ENCODE data around the gene RALY.
A peak's percentile ranks its signal among the peaks of the same experiment; 100 is the strongest.
"Not testable (repeated sequence)": the region's sequence is repeated elsewhere in the genome, so short reads cannot be mapped to it uniquely, and the experiment has no call there.

The RALY gene

DNA sequence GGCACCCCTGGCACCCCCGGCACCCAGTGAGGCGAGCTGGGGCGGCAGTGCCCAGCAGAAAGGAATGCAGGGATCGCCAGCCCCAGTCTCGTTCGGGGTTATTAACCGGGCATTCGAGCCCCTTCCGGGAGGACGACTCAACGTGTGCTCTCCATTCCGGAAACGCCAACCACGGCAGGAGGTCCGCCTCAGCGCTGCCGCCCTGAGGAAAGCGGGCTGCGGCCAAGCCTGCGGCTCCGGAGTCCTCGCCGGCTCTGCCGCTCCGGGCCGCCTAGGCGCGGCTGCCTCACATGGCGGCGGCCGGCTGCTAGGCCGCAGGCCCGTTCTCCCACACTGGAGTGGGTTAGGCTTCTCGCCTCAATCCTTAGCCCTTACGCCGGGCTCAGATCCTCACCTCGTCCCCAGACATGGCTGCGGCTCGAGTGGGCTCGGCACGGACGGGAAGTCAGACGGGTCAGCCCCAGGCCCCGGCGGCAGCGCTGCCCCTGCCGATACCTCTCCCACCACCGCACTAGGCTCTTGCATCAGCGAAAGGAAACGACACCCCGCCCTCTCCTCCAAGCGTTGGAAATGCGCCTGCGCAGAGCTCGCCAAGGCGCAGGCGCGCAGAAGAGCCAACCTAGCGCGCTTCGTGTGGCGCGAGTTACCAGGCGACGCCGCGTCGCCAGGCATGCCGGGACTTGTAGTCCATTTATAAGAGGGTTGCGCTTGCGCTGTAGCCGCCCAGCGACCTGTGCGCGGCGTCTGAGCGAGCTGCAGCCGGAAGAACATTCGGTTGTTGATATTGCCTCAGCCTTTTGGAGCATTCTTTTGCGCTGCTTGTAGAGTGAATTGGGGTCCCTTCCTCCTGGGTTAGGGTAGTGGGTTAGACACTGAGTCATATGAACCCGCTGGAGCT is 118.2 kb downstream of the RALY start, which contains the start of gene EIF2S2:
TSS of gene EIF2S2 (minus strand) at position 542 of the 898 bp plus-strand sequence. CDS start at position 409, 133 bp downstream.
- peak; percentile 97 for DNase-seq

DNA sequence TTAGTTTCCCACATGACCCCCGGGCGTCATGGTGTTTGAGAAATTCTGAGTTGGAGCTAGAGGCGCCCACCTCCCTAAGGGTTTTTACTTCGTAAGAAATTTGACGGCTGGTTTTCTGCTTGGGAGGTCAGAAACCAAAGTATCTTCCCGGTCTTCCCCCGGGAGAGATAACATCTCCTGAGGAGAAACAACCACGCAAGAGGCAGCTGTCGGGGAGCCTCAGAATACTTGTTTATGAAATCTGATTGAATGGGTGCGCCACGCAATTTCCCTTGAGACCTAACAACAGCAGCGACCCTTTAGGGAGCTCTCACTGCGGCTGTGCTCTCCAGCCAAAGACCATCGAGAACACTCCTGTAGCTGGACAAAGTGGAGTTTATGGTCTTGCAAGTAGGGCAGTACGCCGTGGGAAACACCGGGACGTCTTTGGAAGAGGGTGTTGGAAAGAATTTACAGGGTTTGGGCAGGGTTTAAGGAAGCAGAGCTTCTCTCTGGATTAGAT is 118.9 kb downstream of the RALY start:
- DNase-seq: peak; percentile 37

DNA sequence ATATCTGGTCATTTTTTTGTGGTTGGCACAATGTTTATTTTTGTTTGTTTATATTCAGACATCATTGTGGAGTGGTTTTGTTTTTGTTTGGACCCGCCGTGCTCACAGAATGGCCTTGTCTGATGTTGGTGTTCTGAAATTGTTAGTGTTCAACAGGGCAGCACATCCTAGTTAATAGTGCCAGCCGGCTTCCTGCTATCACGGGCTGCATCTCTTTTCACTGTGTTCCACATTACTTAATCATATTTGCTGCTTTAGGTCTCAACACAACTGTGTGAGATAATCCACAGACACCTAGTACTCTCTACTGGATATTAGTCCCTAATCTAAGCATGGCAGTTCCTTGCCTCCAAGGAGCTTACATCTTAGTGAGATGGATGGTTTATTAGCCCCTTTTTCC is 121.1 kb downstream of the RALY start:
- no peak for DNase-seq

GRCh38 chr20:34115232-34115631 is 121.5 kb downstream of the RALY start:
- no peak for DNase-seq

DNA sequence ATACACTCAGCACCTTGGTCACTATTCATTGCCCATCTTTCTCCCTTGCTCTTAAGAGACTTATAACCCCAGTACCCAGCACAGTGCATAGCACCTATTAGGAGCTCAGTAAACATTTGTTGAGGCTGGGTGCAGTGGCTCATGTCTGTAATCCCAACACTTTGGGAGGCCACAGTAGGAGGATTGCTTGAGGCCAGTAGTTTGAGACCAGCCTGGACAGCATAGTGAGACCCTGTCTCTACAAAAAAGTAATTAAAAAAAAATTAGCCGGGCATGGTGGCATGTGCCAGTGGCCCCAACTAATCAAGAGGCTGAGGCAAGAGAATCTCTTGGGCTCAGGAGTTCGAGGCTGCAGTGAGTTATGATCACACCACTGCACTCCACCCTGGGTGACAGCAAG is 126.5 kb downstream of the RALY start:
- DNase-seq: no peak

GRCh38 chr20:34122274-34122980 is 128.7 kb downstream of the RALY start:
- DNase-seq: no peak

DNA sequence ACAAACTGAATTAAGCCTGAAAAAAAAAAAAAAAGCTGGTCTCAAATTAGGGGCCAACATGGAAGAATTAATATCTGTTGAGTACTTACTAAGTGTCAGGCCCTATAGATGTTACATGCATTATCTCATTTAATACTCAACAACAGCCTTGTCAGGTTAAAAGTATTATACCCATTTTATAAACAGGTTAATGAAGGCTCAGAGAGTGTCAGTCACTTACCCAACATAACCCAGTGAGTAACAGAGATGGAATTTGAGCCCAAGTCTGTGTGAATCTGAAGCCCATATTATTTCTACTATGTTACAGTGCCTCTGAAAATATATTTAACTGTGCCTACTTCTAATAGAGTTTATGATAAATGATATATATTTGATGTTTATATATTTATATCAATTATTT is 129.6 kb downstream of the RALY start:
- no peak for DNase-seq

DNA sequence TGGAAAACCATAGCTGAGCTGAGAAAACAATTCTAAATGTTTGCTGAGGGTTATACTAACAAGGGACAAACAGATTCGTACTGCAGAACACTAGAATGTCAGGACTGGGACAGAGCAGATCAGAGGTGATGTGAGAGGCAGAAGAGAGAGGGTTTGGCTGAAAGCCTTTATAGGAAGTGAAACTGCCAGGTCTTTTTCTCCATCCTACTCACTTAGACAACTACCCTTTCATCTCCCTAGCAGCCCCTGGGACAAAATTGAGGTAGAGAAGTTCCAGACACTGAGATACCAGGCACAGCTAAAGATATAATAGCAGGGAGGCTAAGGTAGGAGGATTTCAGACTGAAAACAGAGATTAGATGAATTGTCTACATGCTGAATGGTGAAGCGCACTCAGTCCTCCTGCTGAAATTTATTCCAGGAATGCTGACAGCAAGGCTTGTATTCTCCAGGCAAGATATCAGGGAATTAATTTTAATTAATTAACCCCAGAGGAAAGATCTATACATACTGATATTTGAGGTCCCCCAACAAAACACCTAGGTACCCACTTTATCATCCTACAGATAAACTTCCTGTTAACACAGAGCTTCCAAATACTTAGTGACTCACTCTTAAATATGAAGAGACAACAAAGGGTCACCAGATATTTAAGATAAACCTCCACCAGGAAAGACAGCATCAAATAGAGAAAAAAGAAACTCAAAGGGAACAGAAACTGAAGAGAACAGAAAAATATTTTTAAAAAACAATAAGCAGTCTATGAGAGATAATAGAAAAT is 130.9 kb downstream of the RALY start:
- no peak for DNase-seq

DNA sequence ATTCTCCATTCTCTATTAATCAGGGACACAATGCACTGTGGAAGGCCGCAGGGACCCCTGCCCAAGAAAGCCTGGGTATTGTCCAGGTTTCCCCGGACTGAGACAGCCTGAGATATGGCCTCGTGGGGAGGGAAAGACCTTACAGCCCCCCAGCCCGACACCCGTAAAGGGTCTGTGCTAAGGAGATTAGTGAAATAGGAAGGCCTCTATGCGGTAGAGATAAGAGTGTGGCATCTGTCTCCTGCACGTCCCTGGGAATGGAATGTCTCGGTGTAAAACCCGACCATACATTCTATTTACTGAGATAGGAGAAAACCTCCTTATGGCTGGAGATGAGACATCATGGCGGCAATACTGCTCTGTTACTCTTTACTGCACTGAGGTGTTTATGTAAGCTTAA is 134.1 kb downstream of the RALY start:
- no peak for DNase-seq

- DNase-seq: peak; percentile 64
These were observed 135.9 kb downstream of the RALY start for GRCh38 chr20:34129518-34130162.

DNA sequence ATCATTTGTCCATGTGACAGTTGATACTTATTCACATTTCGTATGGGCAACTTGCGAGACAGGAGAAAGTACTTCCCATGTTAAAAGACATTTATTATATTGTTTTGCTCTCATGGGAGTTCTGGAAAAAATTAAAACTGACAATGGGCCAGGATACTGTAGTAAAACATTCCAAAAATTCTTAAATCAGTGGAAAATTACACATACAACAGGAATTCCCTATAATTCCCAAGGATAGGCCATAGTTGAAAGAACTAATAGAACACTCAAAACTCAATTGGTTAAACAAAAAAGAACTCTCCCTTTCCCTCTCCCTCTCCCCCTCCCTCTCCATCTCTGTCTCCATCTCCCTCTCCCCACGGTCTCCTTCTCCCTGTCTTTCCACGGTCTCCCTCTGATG is 137.8 kb downstream of the RALY start:
- DNase-seq: no peak

DNA sequence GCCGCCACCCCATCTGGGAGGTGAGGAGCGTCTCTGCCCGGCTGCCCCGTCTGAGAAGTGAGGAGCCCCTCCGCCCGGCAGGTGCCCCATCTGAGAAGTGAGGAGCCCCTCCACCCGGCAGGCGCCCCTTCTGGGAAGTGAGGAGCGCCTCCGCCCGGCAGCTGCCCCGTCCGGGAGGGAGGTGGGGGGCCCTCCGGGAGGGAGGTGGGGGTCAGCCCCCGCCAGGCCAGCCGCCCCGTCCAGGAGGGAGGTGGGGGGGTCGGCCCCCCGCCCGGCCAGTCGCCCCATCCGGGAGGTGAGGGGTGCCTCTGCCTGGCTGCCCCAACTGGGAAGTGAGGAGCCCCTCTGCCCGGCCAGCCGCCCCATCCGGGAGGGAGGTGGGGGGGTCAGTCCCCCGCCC is 138.8 kb downstream of the RALY start:
- not testable (repeated sequence) for DNase-seq

DNA sequence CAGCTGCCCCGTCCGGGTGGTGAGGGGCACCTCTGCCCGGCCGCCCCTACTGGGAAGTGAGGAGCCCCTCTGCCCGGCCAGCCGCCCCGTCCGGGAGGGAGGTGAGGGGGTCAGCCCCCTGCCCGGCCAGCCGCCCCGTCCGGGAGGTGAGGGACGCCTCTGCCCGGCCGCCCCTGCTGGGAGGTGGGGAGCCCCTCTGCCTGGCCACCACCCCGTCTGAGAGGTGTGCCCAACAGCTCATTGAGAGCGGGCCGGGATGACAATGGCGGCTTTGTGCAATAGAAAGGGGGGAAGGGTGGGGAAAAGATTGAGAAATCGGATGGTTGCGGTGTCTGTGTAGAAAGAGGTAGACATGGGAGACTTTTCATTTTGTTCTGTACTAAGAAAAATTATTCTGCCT is 139.2 kb downstream of the RALY start:
- DNase-seq: not testable (repeated sequence)

GRCh38 chr20:34133365-34133860 is 139.7 kb downstream of the RALY start:
- DNase-seq: not testable (repeated sequence)

Data from CD4-positive, alpha-beta T cell treated with Interleukin-6 for 4 hours (primary cell).